SK-N-SH treated with all-trans-retinoic acid at 6 μM for 48 hours (cell line): ENCODE results near the gene MT1HL1.

ENCODE experiments used
- OSR1 ChIP-seq: fragments of 250-450 bp; sonication (Bioruptor Pico); IDR thresholded peaks from 2 replicates; pipeline ENCODE4 v1.8.0; 2022; ENCODE audit warnings: moderate library complexity, mild to moderate bottlenecking, inconsistent platforms
- PATZ1 ChIP-seq: fragments of 250-450 bp; sonication (Bioruptor Pico); IDR thresholded peaks from 2 replicates; pipeline ENCODE4 v1.8.0; 2020; ENCODE audit warnings: mild to moderate bottlenecking, moderate library complexity, borderline replicate concordance
- RARB ChIP-seq: fragments of 250-450 bp; sonication (Bioruptor Pico); IDR thresholded peaks from 2 replicates; pipeline ENCODE4 v1.8.0; 2021; ENCODE audit warnings: mild to moderate bottlenecking, moderate library complexity
- ZFP3 ChIP-seq: fragments of 250-450 bp; sonication (Bioruptor Pico); IDR thresholded peaks from 2 replicates; pipeline ENCODE4 v1.5.0; 2020; ENCODE audit warnings: mild to moderate bottlenecking, moderate library complexity
- ZNF565 ChIP-seq: fragments of 450-650 bp; formaldehyde crosslinking; conservative IDR thresholded peaks from 2 replicates; pipeline ENCODE4 v1.5.0; 2020; ENCODE audit warnings: low read depth, mild to moderate bottlenecking, moderate library complexity
- ZNF70 ChIP-seq: fragments of 450-650 bp; formaldehyde crosslinking; IDR thresholded peaks from 2 replicates; pipeline ENCODE4 v1.5.0; 2020; ENCODE audit warnings: mild to moderate bottlenecking, moderate library complexity
- ZNF8 ChIP-seq: fragments of 450-650 bp; formaldehyde crosslinking; IDR thresholded peaks from 2 replicates; pipeline ENCODE4 v1.5.0; 2020; ENCODE audit warnings: mild to moderate bottlenecking, moderate library complexity

GRCh38 chr1:236990052-236990445, 14.2 kb downstream of the MT1HL1 start:
- TF ChIP-seq PATZ1 (CRISPR knock-in tag) = no peak
- TF ChIP-seq ZFP3 (CRISPR knock-in tag) = no peak
- no peak for TF ChIP-seq ZNF70 (CRISPR knock-in tag)
- no peak for TF ChIP-seq RARB (CRISPR knock-in tag)
- no peak for TF ChIP-seq OSR1 (CRISPR knock-in tag)
- no peak for TF ChIP-seq ZNF565 (CRISPR knock-in tag)
- TF ChIP-seq ZNF8 (CRISPR knock-in tag) = no peak
